ENCODE measurements around the gene SLC27A5. TPM values are rescaled to one million over a fixed set of nuclear protein-coding genes. Genes with fewer than 3 reads are reported as not detected.

SLC27A5 gene
- 23.0 and 23.5 TPM in 2 replicates for total RNA-seq

DNA sequence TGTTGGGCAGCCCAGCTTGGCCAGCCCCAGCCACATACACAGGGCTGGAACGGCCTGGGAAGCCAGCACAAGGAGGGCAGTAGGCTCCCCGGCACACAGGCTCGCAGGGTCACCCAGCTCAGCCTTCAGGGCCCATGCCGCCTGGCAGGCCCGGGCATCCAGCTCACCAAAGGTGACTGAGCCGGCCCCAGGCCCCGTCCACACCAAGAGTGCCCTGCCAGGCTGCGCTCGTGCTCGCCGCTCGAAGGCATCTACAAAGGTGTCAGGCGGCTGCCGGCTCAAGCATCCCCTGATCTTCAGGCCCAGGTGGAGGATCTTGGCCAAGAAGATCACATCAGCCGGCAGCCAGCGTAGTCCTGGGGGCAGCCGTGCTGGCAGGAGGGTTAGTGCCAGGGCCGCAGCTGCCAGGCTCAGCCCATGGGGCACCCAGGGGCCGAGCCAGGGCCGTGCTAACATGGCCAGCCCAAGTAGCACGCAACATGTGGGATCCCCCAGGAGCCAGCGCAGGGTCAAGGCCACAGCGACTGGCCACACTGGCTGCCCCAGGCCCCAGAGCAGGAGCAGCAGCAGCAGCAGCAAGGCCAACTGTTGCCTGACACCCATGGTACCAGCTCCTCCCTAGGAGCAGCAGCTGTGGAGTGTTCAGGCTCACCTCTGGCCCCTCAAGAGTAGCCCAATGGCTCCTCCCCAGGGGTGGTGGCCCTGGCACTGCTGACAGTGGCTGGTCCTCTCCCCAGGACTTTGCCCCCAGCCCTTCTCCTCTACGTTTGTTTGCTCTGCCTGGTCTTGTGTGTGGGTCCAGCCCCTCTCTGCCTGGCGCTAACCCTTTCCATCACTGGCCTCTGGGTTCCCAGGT is at the start of gene SLC27A5:
Gene SLC27A5 (minus strand): TSS at position 640 of the 856 bp plus-strand sequence. CDS start 37 bp downstream, at position 603.
- intact Hi-C loops (cut with micrococcal nuclease): no loop called here
- H3K4me3 Mint-ChIP-seq (ENCODE audit: low read depth): no peak within 1 kb of the TSS

DNA sequence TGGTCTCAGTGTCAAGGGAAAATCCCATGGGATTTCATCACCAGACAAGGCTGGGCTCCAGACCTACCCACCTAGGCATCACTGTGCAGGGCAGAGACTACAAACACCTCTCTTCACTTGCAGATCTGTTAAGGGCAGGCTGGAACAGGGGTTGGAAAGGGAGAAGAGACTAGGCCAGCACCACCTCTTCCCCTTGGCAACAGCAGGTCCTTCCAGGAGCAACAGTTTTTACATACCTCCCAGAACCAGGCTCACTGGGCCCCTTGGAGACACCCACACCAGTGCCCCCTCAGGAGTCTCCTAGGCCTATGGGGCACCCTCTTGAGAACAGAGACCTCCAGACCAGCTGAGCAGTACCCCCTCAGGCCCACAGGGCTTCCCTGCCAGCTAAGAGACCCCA is 49.1 kb upstream of the SLC27A5 start:
- peaks cover 32% of the 10 kb centered on the region for H3K36me3 Mint-ChIP-seq (ENCODE audit: low read depth)
- H3K4me3 Mint-ChIP-seq (ENCODE audit: low read depth): peak overlapping the region; percentile 94
- DNase-seq (ENCODE audit: low spot score): no peak
- peak overlapping the region; percentile 99 for H3K27ac Mint-ChIP-seq
- no peaks in the 10 kb centered on the region for H3K27me3 Mint-ChIP-seq (ENCODE audit: low read depth)
- intact Hi-C loops (cut with micrococcal nuclease): no loop called here
- peaks cover 42% of the 10 kb centered on the region for H3K4me1 Mint-ChIP-seq (ENCODE audit: low read depth)
- no peaks in the 10 kb centered on the region for H3K9me3 Mint-ChIP-seq

More for the DNA sequence above, at the start of gene SLC27A5:
- no peak for DNase-seq (ENCODE audit: low spot score)
- H3K4me1 Mint-ChIP-seq (ENCODE audit: low read depth): peaks cover 17% of the 10 kb centered on the region
- H3K27ac Mint-ChIP-seq: no peak within 1 kb of the TSS
- H3K9me3 Mint-ChIP-seq: peaks cover 8% of the 10 kb centered on the region
- H3K36me3 Mint-ChIP-seq (ENCODE audit: low read depth): peaks cover 33% of the 10 kb centered on the region
- no peaks in the 10 kb centered on the region for H3K27me3 Mint-ChIP-seq (ENCODE audit: low read depth)

DNA sequence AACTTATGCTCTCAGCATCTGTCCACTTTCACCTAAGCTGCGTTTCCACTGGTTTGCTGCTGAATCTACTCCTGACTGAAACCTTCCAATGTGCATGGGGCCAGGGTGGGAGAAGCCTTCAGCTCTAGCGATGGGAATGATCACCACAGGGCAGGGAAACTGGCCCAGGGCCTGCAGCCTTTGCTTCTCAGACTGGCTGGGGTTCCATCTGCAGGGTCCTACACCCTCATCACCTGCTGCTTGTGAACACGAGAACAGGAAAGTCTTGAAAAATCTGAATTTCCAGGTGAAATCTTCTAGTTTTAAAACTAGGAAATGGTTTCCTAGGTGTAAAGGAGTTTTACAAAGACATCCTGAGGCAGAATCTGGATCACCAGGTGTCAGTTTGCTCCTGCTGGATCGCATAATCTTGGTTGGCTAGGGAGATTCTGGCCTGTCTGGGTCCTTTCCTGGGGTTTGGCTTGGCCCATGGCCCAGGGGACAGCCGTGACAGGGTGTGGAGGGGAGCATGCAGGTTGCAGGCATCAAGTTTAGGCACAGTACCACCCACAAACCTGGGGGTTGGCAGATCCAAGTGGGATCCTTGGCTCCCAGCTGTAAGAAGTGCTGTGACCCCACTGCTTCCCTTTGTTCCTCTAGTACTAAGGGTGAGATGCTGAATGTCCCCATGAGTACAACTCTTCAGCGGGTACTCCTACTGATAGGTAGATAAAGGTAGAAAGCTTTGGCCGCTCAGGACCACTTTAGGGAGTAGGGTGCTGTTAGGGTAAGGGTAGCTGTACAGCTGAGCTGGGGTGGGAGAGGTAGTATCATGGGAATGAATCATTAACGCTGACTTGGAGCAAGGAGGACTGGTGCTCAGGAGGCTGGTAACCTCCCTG is 48.5 kb upstream of the SLC27A5 start:
- no peaks in the 10 kb centered on the region for H3K27me3 Mint-ChIP-seq (ENCODE audit: low read depth)
- H3K36me3 Mint-ChIP-seq (ENCODE audit: low read depth): peaks cover 39% of the 10 kb centered on the region
- intact Hi-C loops (cut with micrococcal nuclease): no loop called here
- peak overlapping the region; percentile 94 for H3K4me3 Mint-ChIP-seq (ENCODE audit: low read depth)
- DNase-seq (ENCODE audit: low spot score): no peak
- no peaks in the 10 kb centered on the region for H3K9me3 Mint-ChIP-seq
- peaks cover 44% of the 10 kb centered on the region for H3K4me1 Mint-ChIP-seq (ENCODE audit: low read depth)
- H3K27ac Mint-ChIP-seq: peak overlapping the region; percentile 99

DNA sequence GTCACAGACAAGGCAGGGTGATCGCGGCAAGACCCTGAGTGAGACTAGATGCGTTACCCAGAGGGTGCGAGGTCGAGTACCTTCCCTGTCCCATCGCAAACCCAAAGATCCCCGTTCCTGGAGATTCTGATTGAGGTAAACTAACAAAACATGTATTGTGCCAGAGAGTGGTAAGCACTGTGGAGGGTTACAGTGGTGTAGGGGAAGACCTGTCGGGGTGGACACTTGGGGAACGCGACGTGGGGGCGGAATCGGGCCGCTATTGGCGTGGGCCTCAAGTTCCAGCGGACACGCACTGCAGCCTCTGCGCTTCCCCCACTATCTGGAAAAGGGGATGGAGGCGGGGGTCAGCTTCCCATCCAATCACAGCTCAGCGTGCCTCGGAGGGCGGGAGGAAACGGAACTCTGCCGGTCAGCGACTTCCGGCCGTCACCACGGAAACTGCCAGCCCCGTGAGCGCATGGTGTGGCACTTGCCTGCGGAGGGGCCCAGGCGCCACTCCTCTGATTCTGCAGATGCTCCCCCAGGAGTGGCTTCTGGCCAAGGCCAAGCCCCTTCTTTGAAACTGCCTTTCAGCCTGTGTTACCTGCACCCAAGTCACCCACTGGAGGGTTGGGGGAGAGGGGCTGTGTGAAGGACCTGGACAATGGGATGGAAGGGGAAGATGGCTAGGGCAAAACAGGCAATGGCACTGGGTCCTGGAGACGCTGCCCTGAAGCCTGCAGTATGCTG is 47.6 kb upstream of the SLC27A5 start:
- peak; percentile 65 for DNase-seq (ENCODE audit: low spot score)
- Mint-ChIP-seq H3K4me3 (ENCODE audit: low read depth) (peak overlapping the region; percentile 94), H3K27ac (peak overlapping the region; percentile 99), H3K36me3 (ENCODE audit: low read depth) (peaks cover 47% of the 10 kb centered on the region), H3K27me3 (ENCODE audit: low read depth) (no peaks in the 10 kb centered on the region), H3K4me1 (ENCODE audit: low read depth) (peaks cover 47% of the 10 kb centered on the region), H3K9me3 (no peaks in the 10 kb centered on the region)
- intact Hi-C loops (cut with micrococcal nuclease): loop anchor here (1.0 kb wide), 2 partner anchors 14 to 40 kb away; partner anchors contain the start of genes MZF1 and ZBTB45

DNA sequence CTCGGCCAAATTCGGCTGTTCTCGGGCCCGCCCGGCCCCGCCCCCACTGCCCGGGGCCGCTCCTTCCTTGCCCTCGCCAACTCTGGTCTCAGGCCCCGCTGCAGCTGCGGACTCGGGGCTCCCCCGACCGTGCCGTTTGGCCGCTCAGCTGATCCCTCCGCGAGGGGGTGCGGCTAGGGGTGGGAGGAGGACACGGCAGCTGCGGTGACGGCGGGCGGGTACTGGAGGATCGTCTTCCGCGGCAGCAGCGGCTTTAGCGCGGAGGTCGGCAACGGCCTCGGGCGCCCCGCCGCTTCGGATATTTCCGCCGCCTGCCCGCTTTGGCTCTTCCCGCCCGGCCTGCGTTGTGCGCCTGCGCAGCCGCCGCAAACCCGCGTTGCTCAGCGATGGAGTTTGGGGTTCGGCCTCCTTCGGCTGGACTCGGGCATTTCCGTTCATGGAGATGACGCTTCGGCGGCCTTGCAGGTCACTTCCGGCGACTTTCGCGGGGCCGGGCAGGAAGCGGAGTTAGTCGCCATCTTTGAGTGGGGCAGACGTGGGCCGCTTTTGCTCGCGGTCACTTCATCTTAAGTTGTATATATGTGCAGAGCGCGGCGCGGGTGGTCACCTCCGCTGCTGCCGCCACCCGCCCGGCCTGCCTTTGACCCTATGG is 47.0 kb upstream of the SLC27A5 start:
- Mint-ChIP-seq H3K4me3 (ENCODE audit: low read depth) (peak overlapping the region; percentile 94), H3K9me3 (no peaks in the 10 kb centered on the region), H3K27me3 (ENCODE audit: low read depth) (no peaks in the 10 kb centered on the region), H3K4me1 (ENCODE audit: low read depth) (peaks cover 48% of the 10 kb centered on the region), H3K27ac (peak overlapping the region; percentile 99), H3K36me3 (ENCODE audit: low read depth) (peaks cover 54% of the 10 kb centered on the region)
- intact Hi-C loops (cut with micrococcal nuclease): loop anchor here (1.0 kb wide), 3 partner anchors 15 to 44 kb away; partner anchors contain the start of genes MZF1 and ZBTB45
- DNase-seq (ENCODE audit: low spot score): peak; percentile 100

- intact Hi-C loops (cut with micrococcal nuclease): loop anchor here (1.0 kb wide), 1 partner anchor 44 kb away; no protein-coding TSS in a partner anchor
- H3K4me3 Mint-ChIP-seq (ENCODE audit: low read depth): peak within 1 kb of the TSS; percentile 94
- no peaks in the 10 kb centered on the region for H3K27me3 Mint-ChIP-seq (ENCODE audit: low read depth)
- peaks cover 53% of the 10 kb centered on the region for H3K36me3 Mint-ChIP-seq (ENCODE audit: low read depth)
- peaks cover 44% of the 10 kb centered on the region for H3K4me1 Mint-ChIP-seq (ENCODE audit: low read depth)
- peak within 1 kb of the TSS; percentile 99 for H3K27ac Mint-ChIP-seq
- DNase-seq (ENCODE audit: low spot score): no peak
- H3K9me3 Mint-ChIP-seq: no peaks in the 10 kb centered on the region
These were observed 46.4 kb upstream of the SLC27A5 start, which contains the start of gene UBE2M for GRCh38 chr19:58558066-58558622. UBE2M (minus strand) TSS chr19:58558611; CDS start chr19:58558381, 230 bp downstream.

DNA sequence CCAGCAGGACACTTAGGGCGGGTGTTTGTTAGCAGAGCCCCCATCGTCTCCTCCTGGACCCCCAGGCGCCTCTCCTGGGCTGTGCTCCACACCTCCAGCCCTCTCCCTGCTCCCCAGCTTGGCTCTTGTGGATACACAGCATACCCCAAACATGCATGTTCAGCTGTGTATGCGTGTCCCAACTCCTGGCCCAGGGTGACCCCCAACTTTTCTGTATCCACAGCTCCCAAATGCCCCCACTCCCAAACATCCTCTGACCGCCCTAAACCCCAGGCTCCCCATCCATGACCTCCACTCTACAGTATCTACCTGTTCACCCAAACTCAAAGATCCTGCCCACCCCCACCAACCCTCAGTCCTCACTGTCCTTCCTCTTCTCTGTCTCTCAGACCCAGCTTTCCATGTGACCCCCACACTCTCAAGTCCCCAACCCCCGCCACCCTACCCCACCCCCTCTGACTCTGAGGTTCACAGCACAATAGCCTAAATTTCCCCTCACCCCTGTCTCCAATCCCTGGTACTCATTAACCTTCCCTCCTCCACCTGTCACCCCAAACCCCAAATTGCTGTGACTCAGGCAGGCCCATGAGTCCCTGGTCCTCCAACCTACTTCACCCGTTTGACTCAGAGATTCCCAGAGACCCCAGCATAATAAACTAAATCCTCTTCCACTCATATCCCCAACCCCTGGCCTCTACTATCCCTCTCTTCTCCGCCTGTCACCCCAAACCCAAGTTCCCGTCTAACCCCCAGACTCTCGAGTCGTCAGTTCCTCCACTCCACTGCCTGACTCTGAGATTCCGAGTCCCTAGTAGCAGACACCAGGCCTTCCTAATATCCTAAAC is 45.7 kb upstream of the SLC27A5 start:
- no peak for DNase-seq (ENCODE audit: low spot score)
- Mint-ChIP-seq H3K36me3 (ENCODE audit: low read depth) (peaks cover 58% of the 10 kb centered on the region), H3K4me1 (ENCODE audit: low read depth) (peaks cover 46% of the 10 kb centered on the region), H3K27ac (peak overlapping the region; percentile 96), H3K4me3 (ENCODE audit: low read depth) (peak overlapping the region; percentile 94), H3K9me3 (no peaks in the 10 kb centered on the region), H3K27me3 (ENCODE audit: low read depth) (no peaks in the 10 kb centered on the region)
- intact Hi-C loops (cut with micrococcal nuclease): loop anchor here (1.0 kb wide), 1 partner anchor 43 kb away; no protein-coding TSS in a partner anchor

DNA sequence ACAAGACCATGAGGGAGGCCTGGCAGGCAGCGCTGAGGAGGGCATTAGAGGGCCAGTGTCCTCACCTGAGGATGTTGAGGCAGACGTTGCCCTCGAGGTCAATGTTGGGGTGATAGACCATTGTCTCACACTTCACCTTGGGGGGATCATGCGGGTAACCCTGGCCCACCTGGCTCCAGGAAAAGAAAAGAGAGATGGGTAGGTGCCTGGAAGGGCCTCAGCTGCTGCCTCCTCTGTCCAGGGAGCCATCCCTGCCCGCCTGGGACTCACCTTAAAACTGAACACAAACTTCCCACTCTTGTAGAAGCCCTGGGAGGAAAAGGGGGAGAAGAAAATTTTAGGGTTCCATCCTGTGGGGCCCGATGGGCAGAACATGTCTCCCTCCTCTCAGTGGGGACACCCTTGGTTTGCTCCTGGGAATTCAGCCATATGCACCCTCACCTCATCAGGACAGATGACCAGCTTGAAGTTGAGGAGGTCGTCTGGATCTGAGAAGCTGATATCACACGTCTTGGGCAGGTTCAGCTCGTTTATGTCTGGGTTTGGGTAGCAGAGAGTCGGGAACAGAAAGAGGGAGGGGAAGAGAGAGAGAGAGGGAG is 44.9 kb upstream of the SLC27A5 start:
- Mint-ChIP-seq H3K36me3 (ENCODE audit: low read depth) (peaks cover 65% of the 10 kb centered on the region), H3K4me3 (ENCODE audit: low read depth) (peak overlapping the region; percentile 94), H3K4me1 (ENCODE audit: low read depth) (peaks cover 44% of the 10 kb centered on the region), H3K27me3 (ENCODE audit: low read depth) (no peaks in the 10 kb centered on the region), H3K27ac (peak overlapping the region; percentile 96), H3K9me3 (no peaks in the 10 kb centered on the region)
- intact Hi-C loops (cut with micrococcal nuclease): no loop called here
- no peak for DNase-seq (ENCODE audit: low spot score)

- no peaks in the 10 kb centered on the region for H3K27me3 Mint-ChIP-seq (ENCODE audit: low read depth)
- peak overlapping the region; percentile 94 for H3K4me3 Mint-ChIP-seq (ENCODE audit: low read depth)
- H3K36me3 Mint-ChIP-seq (ENCODE audit: low read depth): peaks cover 71% of the 10 kb centered on the region
- peak overlapping the region; percentile 72 for H3K27ac Mint-ChIP-seq
- H3K4me1 Mint-ChIP-seq (ENCODE audit: low read depth): peaks cover 37% of the 10 kb centered on the region
- no peaks in the 10 kb centered on the region for H3K9me3 Mint-ChIP-seq
- intact Hi-C loops (cut with micrococcal nuclease): loop anchor here (1.0 to 2.0 kb wide), 2 partner anchors 12 to 37 kb away; partner anchors contain the start of genes TRIM28 and ZBTB45
- no peak for DNase-seq (ENCODE audit: low spot score)
These were observed 44.3 kb upstream of the SLC27A5 start for GRCh38 chr19:58555920-58556621.

GRCh38 chr19:58555369-58555885 is 43.6 kb upstream of the SLC27A5 start:
- no peak for DNase-seq (ENCODE audit: low spot score)
- no peaks in the 10 kb centered on the region for H3K27me3 Mint-ChIP-seq (ENCODE audit: low read depth)

More at GRCh38 chr19:58555369-58555885, 43.6 kb upstream of the SLC27A5 start:
- Mint-ChIP-seq H3K36me3 (ENCODE audit: low read depth) (peaks cover 77% of the 10 kb centered on the region), H3K4me1 (ENCODE audit: low read depth) (peaks cover 36% of the 10 kb centered on the region), H3K4me3 (ENCODE audit: low read depth) (peak overlapping the region; percentile 92), H3K9me3 (no peaks in the 10 kb centered on the region), H3K27ac (peak overlapping the region; percentile 91)
- intact Hi-C loops (cut with micrococcal nuclease): loop anchor here (1.0 to 2.0 kb wide), 2 partner anchors 11 to 37 kb away; partner anchors contain the start of genes TRIM28 and ZBTB45
